K562 (cell line): Measurements from ENCODE around the gene CAMK1D. TPM values are rescaled to one million over a fixed set of nuclear protein-coding genes. Genes with fewer than 3 reads are reported as not detected.

Source experiments
- ATAC-seq: fragments of 200-7000 bp; cut with Tn5 transposase; 3 replicates; pipeline ENCODE4 v1.9.1; 2020; ENCODE audit warnings: moderate library complexity
- BruUV-seq: library from RNA; stranded (reverse); fragments of 400-500 nt; replicated peaks from 2 replicates; lab custom pipeline; 2021; lab: Mats Ljungman, UMichigan
- CTCF ChIA-PET: fragments of 300-600 bp; formaldehyde crosslinking; extraction: SDS; loops from one replicate; lab custom pipeline; 2021; ENCODE audit warnings: low intra/inter-chr PET ratio; lab: Yijun Ruan, JAX
- POLR2A ChIA-PET: fragments of 300-600, 350-650 bp; sonication (Branson Sonifier 250); formaldehyde crosslinking; extraction: SDS; loops from one replicate; lab custom pipeline; 2021; ENCODE audit warnings: antibody characterized with exemption, inconsistent platforms; lab: Yijun Ruan, JAX
- DNase-seq, 4 experiments: peaks; one replicate each; pipeline versions ENCODE4 v3.0.0 to v3.0.0-alpha.2; 2011 to 2018; ENCODE audit warnings: low spot score in 3 of 4, mixed read lengths in 3 of 4; ENCODE audit errors: extremely low read depth in 1 of 4
- FAIRE-seq: peaks from 2 replicates; lab custom pipeline; 2011; peaks lifted over from hg19 to GRCh38; lab: Jason Lieb, UNC
- H2AFZ ChIP-seq: 2 replicates; pipeline ENCODE4 v1.6.0; 2011; ENCODE audit warnings: low read depth, low read length, control low read depth, inconsistent platforms
- H3K27ac ChIP-seq: fragments of 200-600 bp; 3 replicates; pipeline ENCODE4 v1.8.0; 2011; ENCODE audit warnings: low read depth, mild to moderate bottlenecking, control low read depth, inconsistent platforms, low read length, moderate library complexity, mixed read lengths; ENCODE audit errors: extremely low read depth
- H3K27me3 ChIP-seq, 2 experiments: fragments of 300-600 bp in 1 of 2; 2 replicates in 1 of 2; 3 replicates in 1 of 2; pipeline versions ENCODE4 v1.6.0 to v1.8.0; 2011; ENCODE audit warnings: inconsistent platforms in 2 of 2, low read length in 2 of 2, mild to moderate bottlenecking in 1 of 2, mixed read lengths in 1 of 2, moderate library complexity in 1 of 2; ENCODE audit not compliant: control insufficient read depth in 2 of 2, insufficient read depth in 2 of 2
- H3K36me3 ChIP-seq: fragments of 300-600 bp; 3 replicates; pipeline ENCODE4 v1.8.0; 2011; ENCODE audit warnings: mild to moderate bottlenecking, low read length, inconsistent platforms; ENCODE audit not compliant: control insufficient read depth, insufficient read depth
- H3K4me1 ChIP-seq, 2 experiments: fragments of 200-600 bp in 1 of 2; replicated peaks in 1 of 2; 2 replicates in 1 of 2; 3 replicates in 1 of 2; pipeline versions ENCODE4 v1.5.1 to v1.8.0; 2011; ENCODE audit warnings: inconsistent platforms in 2 of 2, low read length in 2 of 2, mild to moderate bottlenecking in 1 of 2, mixed read lengths in 1 of 2, moderate library complexity in 1 of 2; ENCODE audit not compliant: control insufficient read depth in 2 of 2, insufficient read depth in 2 of 2
- H3K4me2 ChIP-seq: 2 replicates; pipeline ENCODE4 v1.6.1; 2011; ENCODE audit warnings: low read length, control low read depth, inconsistent platforms, mixed read lengths; ENCODE audit not compliant: insufficient read depth
- H3K4me3 ChIP-seq: fragments of 200-600 bp; sonication (generic), shearing (Covaris generic); 2 replicates; pipeline ENCODE4 v1.5.1; 2016; ENCODE audit warnings: control low read depth, inconsistent platforms
- H3K79me2 ChIP-seq: fragments of 200-600 bp; 3 replicates; pipeline ENCODE4 v1.8.0; 2011; ENCODE audit warnings: low read length, inconsistent platforms; ENCODE audit not compliant: control insufficient read depth, insufficient read depth
- H3K9ac ChIP-seq, 2 experiments: 2 replicates each; pipeline versions ENCODE4 v1.6.0 to v1.6.1; 2011; ENCODE audit warnings: low read depth in 2 of 2, low read length in 2 of 2, control low read depth in 1 of 2, inconsistent platforms in 1 of 2, mild to moderate bottlenecking in 1 of 2, mixed read lengths in 1 of 2; ENCODE audit not compliant: insufficient read depth in 1 of 2
- H3K9me1 ChIP-seq: one replicate; pipeline ENCODE4 v1.6.0; 2011; ENCODE audit warnings: inconsistent platforms, mild to moderate bottlenecking, low read length, moderate library complexity; ENCODE audit not compliant: control insufficient read depth, insufficient read depth
- H3K9me3 ChIP-seq: replicated peaks from 2 replicates; pipeline ENCODE4 v1.5.1; 2011; ENCODE audit warnings: low read depth, low read length, inconsistent platforms; ENCODE audit not compliant: control insufficient read depth, insufficient read depth
- H4K20me1 ChIP-seq: replicated peaks from 2 replicates; pipeline ENCODE4 v1.6.1; 2011; ENCODE audit warnings: low read length, inconsistent platforms, mixed read lengths; ENCODE audit not compliant: control insufficient read depth, insufficient read depth
- KDM1A ChIP-seq, 2 experiments: fragments of 450-650 bp; IDR thresholded peaks; 2 replicates each; pipeline ENCODE4 v1.6.1; 2016; ENCODE audit warnings: mild to moderate bottlenecking in 2 of 2
- KDM5B ChIP-seq: fragments of 200-600 bp; sonication (generic); IDR thresholded peaks from 2 replicates; pipeline ENCODE4 v1.6.1; 2012; ENCODE audit warnings: low read depth, mild to moderate bottlenecking, moderate library complexity, low read length, control low read depth, inconsistent platforms; ENCODE audit not compliant: insufficient replicate concordance
- PCBP1 ChIP-seq: fragments of 200-400 bp; formaldehyde crosslinking; IDR thresholded peaks from 2 replicates; pipeline ENCODE4 v1.6.1; 2018; ENCODE audit warnings: mild to moderate bottlenecking, low read depth, low read length; ENCODE audit not compliant: poor library complexity, severe bottlenecking
- SAFB ChIP-seq: fragments of 200-400 bp; formaldehyde crosslinking; IDR thresholded peaks from 2 replicates; pipeline ENCODE4 v1.6.1; 2017; ENCODE audit warnings: low read depth, low read length, borderline replicate concordance
- YBX1 ChIP-seq: fragments of 450-650 bp; IDR thresholded peaks from 2 replicates; pipeline ENCODE4 v1.7.1; 2016; ENCODE audit warnings: mild to moderate bottlenecking
- WGBS: fragments of 100-300 bp; shearing (Covaris generic); methylation state at CpG from one replicate; pipeline ENCODE4 v1.1.6; 2016; ENCODE audit warnings: low coverage, mixed read lengths; ENCODE audit not compliant: insufficient coverage; ENCODE audit errors: missing lambda C conversion rate; 5-methylcytosine and 5-hydroxymethylcytosine counted together
- in situ Hi-C: fragments of 300-500 bp; cut with MboI; formaldehyde crosslinking; loops from 4 replicates; pipeline ENCODE4 v1.15.0; 2018; ENCODE audit warnings: inconsistent platforms, mixed read lengths
- intact Hi-C: fragments of 100-400 bp; cut with micrococcal nuclease; formaldehyde crosslinking; loops from 2 replicates; pipeline ENCODE4 v1.14.2; 2022
- polyA plus RNA-seq, 8 experiments: library from polyadenylated mRNA; depleted of rRNA in 4 of 8; stranded (reverse) in 5 of 8; unstranded in 3 of 8; fragments of >200 nt; fragmentation: Nextera tagmentation in 2 of 8; fragmentation: Illumina TruSeq in 1 of 8; extraction: Ambion mirVana in 2 of 8; extraction: Trizol in 1 of 8; gene quantifications; 2 replicates each; pipeline versions ENCODE4 v1.2.1 to v1.2.3, GENCODE V29; 2011 to 2014; ENCODE audit warnings: inconsistent platforms in 1 of 8, missing spikeins in 1 of 8
- total RNA-seq, 7 experiments: library from RNA; depleted of rRNA in 6 of 7; stranded (reverse); fragments of >200 nt in 6 of 7; fragmentation: Illumina TruSeq in 2 of 7; extraction: Trizol in 2 of 7; gene quantifications; 2 replicates each; pipeline versions ENCODE4 v1.2.1 to v1.2.3, GENCODE V29; 2011 to 2021; ENCODE audit warnings: low replicate concordance in 1 of 7
- TF ChIP-seq, protein P1 (sequence below): fragments of 450-650 bp; IDR thresholded peaks from 2 replicates; pipeline ENCODE4 v1.6.1; 2017; ENCODE audit warnings: antibody characterized with exemption
- TF ChIP-seq, protein P2 (sequence below): fragments of 450-650 bp; IDR thresholded peaks from 2 replicates; pipeline ENCODE4 v1.6.1; 2014; ENCODE audit warnings: low read depth, mild to moderate bottlenecking, moderate library complexity, borderline replicate concordance
- TF ChIP-seq, protein P3 (sequence below), 2 experiments: IDR thresholded peaks; 2 replicates each; pipeline ENCODE4 v1.6.1; 2011; ENCODE audit warnings: borderline replicate concordance in 1 of 2, control low read depth in 1 of 2, low read depth in 1 of 2, low read length in 1 of 2, mild to moderate bottlenecking in 1 of 2, mixed read lengths in 1 of 2, moderate library complexity in 1 of 2; ENCODE audit not compliant: insufficient read depth in 1 of 2, insufficient read length in 1 of 2, poor library complexity in 1 of 2, severe bottlenecking in 1 of 2; ENCODE audit errors: extremely low read depth in 1 of 2

The CAMK1D gene
- total and polyA plus RNA-seq, 9 of the 15 experiments (the other 6 are each of a cell fraction or from before 2014, with no cell fraction given): 0.12 to 0.24 (median 0.20) TPM; not detected in 5

DNA sequence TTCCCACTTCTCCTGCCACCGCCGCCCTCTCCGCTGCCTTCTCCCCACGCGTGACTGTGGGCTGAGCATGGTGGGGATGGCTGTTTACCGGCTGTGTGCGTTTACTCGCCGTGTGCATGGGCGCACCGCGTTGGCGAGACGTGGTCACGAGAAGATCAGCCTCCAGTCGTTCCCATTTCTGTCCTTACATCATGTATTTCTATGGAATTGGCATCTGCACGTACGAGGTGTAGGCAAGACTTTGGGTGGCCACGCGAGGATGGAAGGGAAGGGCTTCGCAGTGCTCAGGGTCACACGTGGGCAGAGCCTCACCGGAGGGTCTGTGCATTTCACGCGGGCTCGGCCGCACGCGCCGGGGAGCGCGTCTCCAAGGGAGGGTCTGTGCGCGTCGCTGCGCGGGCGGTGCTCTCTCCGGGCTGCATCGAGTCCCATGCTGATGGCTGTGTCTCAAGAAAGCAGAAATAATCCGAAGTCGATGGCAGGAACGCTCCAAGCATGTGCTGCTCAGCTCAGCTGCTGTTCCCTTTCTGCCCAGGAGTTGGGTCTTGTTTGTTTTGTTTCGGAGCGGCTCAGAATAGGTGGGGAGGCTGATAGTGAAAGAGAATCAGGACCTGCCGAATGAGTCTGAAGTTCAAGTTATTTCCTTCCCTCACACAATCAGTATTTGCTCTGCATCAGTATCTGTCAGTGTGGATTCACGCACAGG, 973 bp downstream of the CAMK1D start:
- no TSS peak for BruUV-seq
- Histone ChIP-seq H3K36me3 (no peaks in the 10 kb centered on the region), H4K20me1 (0 out of 2 replicates have a peak, but pooled peaks cover 6% of the 10 kb centered on the region), H3K9me3 (no peaks in the 10 kb centered on the region), H2AFZ (no peak overlapping the region), H3K9me1 (no peaks in the 10 kb centered on the region), H3K79me2 (no peaks in the 10 kb centered on the region)
- CTCF ChIA-PET: interaction anchor here (0.6 kb wide), 1 partner anchor 363 kb away, joined by 5 read pairs; no protein-coding TSS in a partner anchor
- intact Hi-C loops: loop anchor here (10.0 kb wide), 1 partner anchor 86 kb away; no protein-coding TSS in a partner anchor
- ATAC-seq (no peak), DNase-seq (no peak)
- 20% methylated on average over 38 of the region's 47 CpGs for WGBS
- TF ChIP-seq KDM5B (peak; percentile 19), KDM1A (IDR thresholded peaks at IDR 0.05) (no peak), PCBP1 (peak; percentile 9), SAFB (peak; percentile 79; the same call in 1 of the 2 replicates), YBX1 (no peak)
- TF ChIP-seq, protein P1, sequence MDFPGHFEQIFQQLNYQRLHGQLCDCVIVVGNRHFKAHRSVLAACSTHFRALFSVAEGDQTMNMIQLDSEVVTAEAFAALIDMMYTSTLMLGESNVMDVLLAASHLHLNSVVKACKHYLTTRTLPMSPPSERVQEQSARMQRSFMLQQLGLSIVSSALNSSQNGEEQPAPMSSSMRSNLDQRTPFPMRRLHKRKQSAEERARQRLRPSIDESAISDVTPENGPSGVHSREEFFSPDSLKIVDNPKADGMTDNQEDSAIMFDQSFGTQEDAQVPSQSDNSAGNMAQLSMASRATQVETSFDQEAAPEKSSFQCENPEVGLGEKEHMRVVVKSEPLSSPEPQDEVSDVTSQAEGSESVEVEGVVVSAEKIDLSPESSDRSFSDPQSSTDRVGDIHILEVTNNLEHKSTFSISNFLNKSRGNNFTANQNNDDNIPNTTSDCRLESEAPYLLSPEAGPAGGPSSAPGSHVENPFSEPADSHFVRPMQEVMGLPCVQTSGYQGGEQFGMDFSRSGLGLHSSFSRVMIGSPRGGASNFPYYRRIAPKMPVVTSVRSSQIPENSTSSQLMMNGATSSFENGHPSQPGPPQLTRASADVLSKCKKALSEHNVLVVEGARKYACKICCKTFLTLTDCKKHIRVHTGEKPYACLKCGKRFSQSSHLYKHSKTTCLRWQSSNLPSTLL: no peak
- TF ChIP-seq, protein P2, sequence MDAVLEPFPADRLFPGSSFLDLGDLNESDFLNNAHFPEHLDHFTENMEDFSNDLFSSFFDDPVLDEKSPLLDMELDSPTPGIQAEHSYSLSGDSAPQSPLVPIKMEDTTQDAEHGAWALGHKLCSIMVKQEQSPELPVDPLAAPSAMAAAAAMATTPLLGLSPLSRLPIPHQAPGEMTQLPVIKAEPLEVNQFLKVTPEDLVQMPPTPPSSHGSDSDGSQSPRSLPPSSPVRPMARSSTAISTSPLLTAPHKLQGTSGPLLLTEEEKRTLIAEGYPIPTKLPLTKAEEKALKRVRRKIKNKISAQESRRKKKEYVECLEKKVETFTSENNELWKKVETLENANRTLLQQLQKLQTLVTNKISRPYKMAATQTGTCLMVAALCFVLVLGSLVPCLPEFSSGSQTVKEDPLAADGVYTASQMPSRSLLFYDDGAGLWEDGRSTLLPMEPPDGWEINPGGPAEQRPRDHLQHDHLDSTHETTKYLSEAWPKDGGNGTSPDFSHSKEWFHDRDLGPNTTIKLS: no peak
- TF ChIP-seq, protein P3, sequence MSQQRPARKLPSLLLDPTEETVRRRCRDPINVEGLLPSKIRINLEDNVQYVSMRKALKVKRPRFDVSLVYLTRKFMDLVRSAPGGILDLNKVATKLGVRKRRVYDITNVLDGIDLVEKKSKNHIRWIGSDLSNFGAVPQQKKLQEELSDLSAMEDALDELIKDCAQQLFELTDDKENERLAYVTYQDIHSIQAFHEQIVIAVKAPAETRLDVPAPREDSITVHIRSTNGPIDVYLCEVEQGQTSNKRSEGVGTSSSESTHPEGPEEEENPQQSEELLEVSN (IDR thresholded peaks at IDR 0.05; ENCODE audit: borderline replicate concordance in 1 of 2, extremely low read depth in 1 of 2, insufficient read depth in 1 of 2, insufficient read length in 1 of 2, low read depth in 1 of 2, low read length in 1 of 2, poor library complexity in 1 of 2, severe bottlenecking in 1 of 2): no peak
- TF ChIP-seq, all 486 proteins: peak for 3
- Histone ChIP-seq H3K4me1 (peaks cover 0 to 23% of the 10 kb centered on the region in 2 experiments; a peak in 2 of 5 replicates), H3K27ac (no peak overlapping the region), H3K4me2 (no peak overlapping the region), H3K9ac (no peak overlapping the region), H3K4me3 (no peak overlapping the region), H3K27me3 (peaks cover 38 to 62% of the 10 kb centered on the region in 2 experiments)
- no peak for FAIRE-seq
- in situ Hi-C loops: no loop called here
- POLR2A ChIA-PET: interaction anchor here (1.1 kb wide), 1 partner anchor 8 kb away, joined by 3 read pairs; no protein-coding TSS in a partner anchor
